Measurements from ENCODE around the gene LTK.

- TF ChIP-seq, protein P1, sequence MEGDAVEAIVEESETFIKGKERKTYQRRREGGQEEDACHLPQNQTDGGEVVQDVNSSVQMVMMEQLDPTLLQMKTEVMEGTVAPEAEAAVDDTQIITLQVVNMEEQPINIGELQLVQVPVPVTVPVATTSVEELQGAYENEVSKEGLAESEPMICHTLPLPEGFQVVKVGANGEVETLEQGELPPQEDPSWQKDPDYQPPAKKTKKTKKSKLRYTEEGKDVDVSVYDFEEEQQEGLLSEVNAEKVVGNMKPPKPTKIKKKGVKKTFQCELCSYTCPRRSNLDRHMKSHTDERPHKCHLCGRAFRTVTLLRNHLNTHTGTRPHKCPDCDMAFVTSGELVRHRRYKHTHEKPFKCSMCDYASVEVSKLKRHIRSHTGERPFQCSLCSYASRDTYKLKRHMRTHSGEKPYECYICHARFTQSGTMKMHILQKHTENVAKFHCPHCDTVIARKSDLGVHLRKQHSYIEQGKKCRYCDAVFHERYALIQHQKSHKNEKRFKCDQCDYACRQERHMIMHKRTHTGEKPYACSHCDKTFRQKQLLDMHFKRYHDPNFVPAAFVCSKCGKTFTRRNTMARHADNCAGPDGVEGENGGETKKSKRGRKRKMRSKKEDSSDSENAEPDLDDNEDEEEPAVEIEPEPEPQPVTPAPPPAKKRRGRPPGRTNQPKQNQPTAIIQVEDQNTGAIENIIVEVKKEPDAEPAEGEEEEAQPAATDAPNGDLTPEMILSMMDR (IDR thresholded peaks at IDR 0.05) = no peak
- TF ChIP-seq POLR2A (IDR thresholded peaks at IDR 0.05) = no peak
- TF ChIP-seq POLR2AphosphoS5 (IDR thresholded peaks at IDR 0.05) = no peak
- TF ChIP-seq EP300 (IDR thresholded peaks at IDR 0.05) = no peak
These were observed 40.1 kb upstream of the LTK start for GRCh38 chr15:41553731-41554130.

All from gastroesophageal sphincter (tissue), 3 donors.